Caco-2 (cell line): Measurements from ENCODE around the gene SNRPF. TPM values are rescaled to one million over a fixed set of nuclear protein-coding genes. Genes with fewer than 3 reads are reported as not detected.

Source experiments
- BruUV-seq: library from RNA; stranded (reverse); fragments of 400-500 nt; replicated peaks from 2 replicates; lab custom pipeline; 2021; lab: Mats Ljungman, UMichigan
- CTCF ChIA-PET: fragments of 300-600 bp; sonication (Branson Sonifier 250); formaldehyde crosslinking; loops from one replicate; lab custom pipeline; 2022; ENCODE audit warnings: antibody characterized with exemption; lab: Charles Lee
- POLR2A ChIA-PET: fragments of 300-600 bp; sonication (Branson Sonifier 250); formaldehyde crosslinking; loops from one replicate; lab custom pipeline; 2022; ENCODE audit warnings: antibody characterized with exemption; lab: Charles Lee
- DNase-seq, 2 experiments: peaks; one replicate each; pipeline versions ENCODE4 v3.0.0 to v3.0.0-alpha.2; 2020 to 2022
- H3K27me3 ChIP-seq: replicated peaks from 2 replicates; pipeline ENCODE4 v1.6.0; 2011; ENCODE audit warnings: low read length; ENCODE audit not compliant: control insufficient read depth, insufficient read depth
- H3K36me3 ChIP-seq: 2 replicates; pipeline ENCODE4 v1.5.1; 2011; ENCODE audit warnings: low read length; ENCODE audit not compliant: control insufficient read depth, insufficient read depth
- H3K4me1 ChIP-seq: fragments of 250-450 bp; sonication (Bioruptor Pico); 2 replicates; pipeline ENCODE4 v1.5.1; 2020; ENCODE audit warnings: mild to moderate bottlenecking
- H3K4me3 ChIP-seq: 2 replicates; pipeline ENCODE4 v1.5.1; 2011; ENCODE audit warnings: low read depth, mild to moderate bottlenecking, control low read depth, low read length
- H3K9me3 ChIP-seq: fragments of 250-450 bp; sonication (Bioruptor Pico); 2 replicates; pipeline ENCODE4 v1.5.1; 2020; ENCODE audit warnings: mild to moderate bottlenecking, moderate library complexity
- H3K27ac Mint-ChIP-seq: one replicate; pipeline ENCODE4 v1.8.0; 2022; ENCODE audit warnings: mixed read lengths; ENCODE audit not compliant: unreplicated experiment
- H3K27me3 Mint-ChIP-seq: one replicate; pipeline ENCODE4 v1.8.0; 2022; ENCODE audit warnings: mixed read lengths; ENCODE audit not compliant: insufficient read depth, unreplicated experiment
- H3K36me3 Mint-ChIP-seq: one replicate; pipeline ENCODE4 v1.8.0; 2022; ENCODE audit warnings: mild to moderate bottlenecking, mixed read lengths; ENCODE audit not compliant: insufficient read depth, unreplicated experiment
- H3K4me1 Mint-ChIP-seq: one replicate; pipeline ENCODE4 v1.8.0; 2022; ENCODE audit warnings: low read depth, mixed read lengths; ENCODE audit not compliant: unreplicated experiment
- H3K4me3 Mint-ChIP-seq: one replicate; pipeline ENCODE4 v1.8.0; 2022; ENCODE audit warnings: mild to moderate bottlenecking, moderate library complexity, mixed read lengths; ENCODE audit not compliant: unreplicated experiment
- H3K9me3 Mint-ChIP-seq: one replicate; pipeline ENCODE4 v1.8.0; 2022; ENCODE audit warnings: mixed read lengths; ENCODE audit not compliant: unreplicated experiment
- intact Hi-C: fragments of 100-400 bp; cut with micrococcal nuclease; formaldehyde crosslinking; loops from one replicate; pipeline ENCODE4 v1.10.0; 2022; ENCODE audit not compliant: unreplicated experiment
- total RNA-seq: library from RNA; stranded (reverse); gene quantifications from 2 replicates; pipeline ENCODE4 v1.2.3, GENCODE V29; 2022
- TF ChIP-seq, protein P1 (sequence below), 2 experiments: fragments of 200-600 bp in 1 of 2; IDR thresholded peaks; 1 replicate in 1 of 2; 2 replicates in 1 of 2; pipeline versions ENCODE4 v1.5.1 to v1.8.0; 2011 to 2022; ENCODE audit warnings: antibody characterized with exemption in 1 of 2, control low read depth in 1 of 2, inconsistent platforms in 1 of 2, low read depth in 1 of 2, low read length in 1 of 2, mild to moderate bottlenecking in 1 of 2, moderate library complexity in 1 of 2; ENCODE audit not compliant: insufficient read depth in 1 of 2, severe bottlenecking in 1 of 2, unreplicated experiment in 1 of 2

SNRPF gene
- total RNA-seq, 1 experiment from 2014 or later: 48.0 TPM

DNA sequence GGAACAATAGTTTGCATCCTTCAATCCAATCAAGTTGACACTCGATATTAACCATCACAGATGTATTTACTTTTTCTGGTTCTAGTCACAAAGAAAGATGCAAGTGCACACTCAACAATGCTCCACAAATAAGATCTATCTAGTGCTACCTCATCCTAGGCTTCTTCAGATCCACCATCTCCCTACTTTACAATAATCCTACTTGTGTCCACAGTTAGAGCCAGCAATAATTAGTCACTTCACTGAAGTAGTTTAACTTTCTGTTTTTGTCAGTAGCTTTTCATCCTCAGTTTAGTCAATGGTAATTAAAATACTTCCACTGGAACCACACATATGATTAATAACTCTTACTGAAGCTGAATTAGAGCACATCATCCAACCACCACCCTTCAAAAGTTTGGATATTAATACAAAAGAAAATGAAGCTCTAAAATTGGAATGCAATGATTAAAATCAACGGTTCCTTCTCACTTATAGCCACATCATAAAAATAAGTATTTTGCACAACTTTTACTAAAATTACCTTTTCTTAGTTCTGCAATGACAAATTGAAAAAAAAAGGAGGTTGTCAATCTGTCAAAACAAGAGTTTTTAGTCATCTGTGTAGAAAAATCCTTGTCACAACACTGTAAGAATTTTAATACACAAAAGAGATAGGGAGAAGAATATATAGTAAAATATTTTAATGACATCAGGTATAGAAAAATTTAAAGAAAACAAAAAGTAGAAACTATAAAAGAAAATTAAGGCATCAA lies 28.2 kb upstream of the SNRPF start:
- Histone ChIP-seq H3K27me3 (no peaks in the 10 kb centered on the region), H3K4me1 (no peaks in the 10 kb centered on the region), H3K4me3 (no peak overlapping the region), H3K36me3 (no peaks in the 10 kb centered on the region), H3K9me3 (no peaks in the 10 kb centered on the region)
- Mint-ChIP-seq H3K27me3 (peaks cover 6% of the 10 kb centered on the region), H3K4me3 (no peak overlapping the region), H3K27ac (no peak overlapping the region), H3K36me3 (no peaks in the 10 kb centered on the region), H3K9me3 (no peaks in the 10 kb centered on the region), H3K4me1 (no peaks in the 10 kb centered on the region)
- no TSS peak for BruUV-seq
- intact Hi-C loops: no loop called here
- TF ChIP-seq, protein P1, sequence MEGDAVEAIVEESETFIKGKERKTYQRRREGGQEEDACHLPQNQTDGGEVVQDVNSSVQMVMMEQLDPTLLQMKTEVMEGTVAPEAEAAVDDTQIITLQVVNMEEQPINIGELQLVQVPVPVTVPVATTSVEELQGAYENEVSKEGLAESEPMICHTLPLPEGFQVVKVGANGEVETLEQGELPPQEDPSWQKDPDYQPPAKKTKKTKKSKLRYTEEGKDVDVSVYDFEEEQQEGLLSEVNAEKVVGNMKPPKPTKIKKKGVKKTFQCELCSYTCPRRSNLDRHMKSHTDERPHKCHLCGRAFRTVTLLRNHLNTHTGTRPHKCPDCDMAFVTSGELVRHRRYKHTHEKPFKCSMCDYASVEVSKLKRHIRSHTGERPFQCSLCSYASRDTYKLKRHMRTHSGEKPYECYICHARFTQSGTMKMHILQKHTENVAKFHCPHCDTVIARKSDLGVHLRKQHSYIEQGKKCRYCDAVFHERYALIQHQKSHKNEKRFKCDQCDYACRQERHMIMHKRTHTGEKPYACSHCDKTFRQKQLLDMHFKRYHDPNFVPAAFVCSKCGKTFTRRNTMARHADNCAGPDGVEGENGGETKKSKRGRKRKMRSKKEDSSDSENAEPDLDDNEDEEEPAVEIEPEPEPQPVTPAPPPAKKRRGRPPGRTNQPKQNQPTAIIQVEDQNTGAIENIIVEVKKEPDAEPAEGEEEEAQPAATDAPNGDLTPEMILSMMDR (IDR thresholded peaks at IDR 0.05; ENCODE audit: insufficient read depth in 1 of 2, low read depth in 1 of 2, low read length in 1 of 2, severe bottlenecking in 1 of 2, unreplicated experiment in 1 of 2): no peak
- POLR2A ChIA-PET: no interaction called here
- DNase-seq: no peak
- CTCF ChIA-PET: no interaction called here

DNA sequence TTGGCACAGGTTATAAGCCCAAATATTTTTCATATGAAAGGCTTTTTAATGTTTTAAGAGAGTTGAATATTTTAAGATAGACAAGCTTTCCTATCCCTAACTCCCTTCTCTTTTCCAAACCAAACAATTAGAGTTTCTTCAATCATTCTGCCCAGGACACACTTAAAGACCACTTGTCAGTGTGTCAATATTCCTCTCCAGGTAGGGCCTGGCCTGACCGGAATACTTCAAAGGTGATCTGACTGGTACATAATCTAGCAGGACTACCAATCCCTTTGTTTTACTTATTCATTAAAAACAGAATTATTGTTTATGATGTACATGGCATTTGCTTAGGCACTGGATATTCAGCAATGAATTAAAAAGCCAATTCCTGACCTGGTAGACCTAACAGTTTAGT lies 24.2 kb upstream of the SNRPF start:
- BruUV-seq: no TSS peak
- DNase-seq: no peak
- CTCF ChIA-PET: no interaction called here
- Histone ChIP-seq H3K4me1 (peaks cover 5% of the 10 kb centered on the region; the same call in 1 of the 2 replicates), H3K36me3 (no peaks in the 10 kb centered on the region), H3K9me3 (no peaks in the 10 kb centered on the region), H3K4me3 (no peak overlapping the region), H3K27me3 (no peaks in the 10 kb centered on the region)
- H3K36me3 Mint-ChIP-seq: no peaks in the 10 kb centered on the region
- intact Hi-C loops: no loop called here
- TF ChIP-seq, protein P1 (IDR thresholded peaks at IDR 0.05; ENCODE audit: insufficient read depth in 1 of 2, low read depth in 1 of 2, low read length in 1 of 2, severe bottlenecking in 1 of 2, unreplicated experiment in 1 of 2): no peak
- POLR2A ChIA-PET: interaction anchor here (0.6 kb wide), 1 partner anchor 343 kb away, joined by 3 read pairs; no protein-coding TSS in a partner anchor
- H3K9me3 Mint-ChIP-seq: no peaks in the 10 kb centered on the region
- H3K4me1 Mint-ChIP-seq: peaks cover 7% of the 10 kb centered on the region
- no peak overlapping the region for H3K27ac Mint-ChIP-seq
- no peak overlapping the region for H3K4me3 Mint-ChIP-seq
- H3K27me3 Mint-ChIP-seq: peaks cover 9% of the 10 kb centered on the region

DNA sequence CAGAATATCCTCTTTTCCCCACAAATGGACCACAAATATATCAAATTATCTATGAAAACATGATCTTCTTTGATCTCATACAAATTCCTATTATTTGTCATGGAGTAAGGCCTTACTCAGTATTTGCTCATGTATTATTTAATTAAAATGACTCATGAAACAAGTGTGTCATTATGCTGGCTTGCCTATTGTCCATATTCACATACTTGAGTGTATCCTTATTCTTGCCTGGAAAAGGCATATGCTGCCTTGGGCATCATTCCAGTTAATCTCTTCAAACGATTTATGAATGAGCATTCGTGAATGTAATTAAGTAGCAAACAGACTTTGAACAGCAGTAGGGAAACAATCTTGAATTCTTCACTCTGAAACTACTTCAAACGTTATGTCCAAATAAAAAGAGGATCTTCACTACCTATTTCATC lies 22.6 kb upstream of the SNRPF start:
- Mint-ChIP-seq H3K27me3 (peaks cover 3% of the 10 kb centered on the region), H3K4me3 (no peak overlapping the region), H3K4me1 (peaks cover 7% of the 10 kb centered on the region), H3K9me3 (no peaks in the 10 kb centered on the region), H3K27ac (no peak overlapping the region), H3K36me3 (no peaks in the 10 kb centered on the region)
- ChIA-PET POLR2A (no interaction called here), CTCF (no interaction called here)
- intact Hi-C loops: no loop called here
- Histone ChIP-seq H3K27me3 (no peaks in the 10 kb centered on the region), H3K9me3 (no peaks in the 10 kb centered on the region), H3K36me3 (no peaks in the 10 kb centered on the region), H3K4me1 (peaks cover 5% of the 10 kb centered on the region; the same call in 1 of the 2 replicates), H3K4me3 (no peak overlapping the region)
- no peak for DNase-seq
- no TSS peak for BruUV-seq
- TF ChIP-seq, protein P1 (IDR thresholded peaks at IDR 0.05; ENCODE audit: insufficient read depth in 1 of 2, low read depth in 1 of 2, low read length in 1 of 2, severe bottlenecking in 1 of 2, unreplicated experiment in 1 of 2): no peak
